Adrenal gland (tissue), 12 donors: ENCODE results near the gene ADAM19. TPM values are rescaled to one million over a fixed set of nuclear protein-coding genes. Genes with fewer than 3 reads are reported as not detected.

Source experiments
- DNase-seq, 7 donors: peaks; one replicate each; pipeline ENCODE4 v3.0.0-alpha.2; 2019 to 2020
- H3K27ac ChIP-seq, 5 donors: fragments of 200-600 bp; sonication (generic) in 4 of 5; 1 replicate in 3 of 5; 2 replicates in 2 of 5; pipeline versions ENCODE4 v1.5.1 to v1.8.0; 2016 to 2020; ENCODE audit warnings: mild to moderate bottlenecking in 1 of 5
- H3K27me3 ChIP-seq: fragments of 200-600 bp; 2 replicates; pipeline ENCODE4 v1.8.0; 2021
- H3K36me3 ChIP-seq, 2 donors: fragments of 200-600 bp; replicated peaks in 1 of 2; 1 replicate in 1 of 2; 2 replicates in 1 of 2; pipeline versions ENCODE4 v1.5.1 to v1.8.0; 2018 to 2022
- H3K4me1 ChIP-seq, 2 donors: fragments of 200-600 bp; replicated peaks in 1 of 2; 1 replicate in 1 of 2; 2 replicates in 1 of 2; pipeline versions ENCODE4 v1.5.1 to v1.8.0; 2018 to 2021
- H3K4me3 ChIP-seq, 4 donors: fragments of 200-600 bp; sonication (generic) in 3 of 4; one replicate each; pipeline ENCODE4 v1.5.1; 2016 to 2018
- H3K9me3 ChIP-seq, 3 donors: fragments of 200-600 bp; sonication (generic) in 1 of 3; replicated peaks in 1 of 3; 1 replicate in 2 of 3; 2 replicates in 1 of 3; pipeline versions ENCODE4 v1.5.1 to v1.8.0; 2016 to 2021
- CTCF ChIP-seq, 6 experiments: fragments of 450-650 bp in 4 of 6; fragments of 200-600 bp in 2 of 6; sonication (generic) in 1 of 6; IDR thresholded peaks; 1 replicate in 5 of 6; 2 replicates in 1 of 6; pipeline versions ENCODE4 v1.5.1 to v1.8.0; 2016 to 2021; ENCODE audit warnings: antibody characterized with exemption in 6 of 6, mild to moderate bottlenecking in 2 of 6, moderate library complexity in 1 of 6
- POLR2A ChIP-seq, 2 donors: fragments of 450-650 bp; IDR thresholded peaks; one replicate each; pipeline ENCODE4 v1.6.1; 2017; ENCODE audit warnings: antibody characterized with exemption in 2 of 2, mild to moderate bottlenecking in 2 of 2, moderate library complexity in 1 of 2
- WGBS, 4 donors: extraction: QIAGEN DNeasy Blood & Tissue Kit in 2 of 4; methylation state at CpG; one replicate each; pipeline versions ENCODE4 v1.1.5 to v1.1.7; 2013 to 2017; 5-methylcytosine and 5-hydroxymethylcytosine counted together
- intact Hi-C, 2 donors: fragments of 100-400 bp; cut with DNase I; formaldehyde crosslinking; loops; one replicate each; pipeline versions ENCODE4 v1.14.1 to v1.15.0; 2022 to 2023
- polyA plus RNA-seq, 3 donors: library from polyadenylated mRNA; stranded (reverse); fragments of 200-250 nt in 2 of 3; fragments of 350-450 nt in 1 of 3; fragmentation: Illumina TruSeq in 1 of 3; extraction: RNeasy Lipid Tissue Mini Kit (QIAGEN cat#74804) in 1 of 3; gene quantifications; one replicate each; pipeline ENCODE4 v1.2.3, GENCODE V29; 2013 to 2014
- total RNA-seq, 9 donors: library from RNA; depleted of rRNA in 4 of 9; stranded (reverse); fragments of >200 nt in 4 of 9; fragments of 120-200 nt in 1 of 9; fragmentation: NEBNext Ultra II Directional in 1 of 9; extraction: Animal tissue kit (Norgen Biotek cat#: 25700) in 1 of 9; gene quantifications; one replicate each; pipeline versions ENCODE4 v1.1.0 to v1.2.4, GENCODE V29; 2013 to 2023
- donor health status: healthy with polysubstance abuse.
- donor health status: Bipolar disorder and iron deficiency.
- donor health status: DM: yes; HTN: yes; CAD: no.
- donor health status: DM: no; HTN: no; CAD: no.
- donor health status: DM: no; HTN: no; CAD: no.
- donor health status: DM: yes; HTN: yes; CAD: no.

ADAM19 gene
- total and polyA plus RNA-seq, 12 donors: 2.2 to 15.1 (median 4.7) TPM

GRCh38 chr5:157514974-157515373 is 60.6 kb downstream of the ADAM19 start:
- Histone ChIP-seq H3K36me3 (no peaks in the 10 kb centered on the region), H3K27me3 (no peaks in the 10 kb centered on the region), H3K4me1 (peaks cover 26 to 54% of the 10 kb centered on the region in 2 donors), H3K27ac (peak overlapping the region in 1 of 5 donors; percentile 22), H3K4me3 (no peak overlapping the region), H3K9me3 (no peaks in the 10 kb centered on the region)
- TF ChIP-seq POLR2A (IDR thresholded peaks at IDR 0.05): no peak
- no peak for TF ChIP-seq CTCF (IDR thresholded peaks at IDR 0.05)
- intact Hi-C loops: no loop called here
- 92 to 100% (median 97%) methylated on average over 2 of the region's 2 CpGs for WGBS, 4 donors
- no peak for DNase-seq

- no peak for DNase-seq
- Histone ChIP-seq H3K27ac (peak overlapping the region in 1 of 5 donors; percentile 81), H3K4me1 (peaks cover 26 to 54% of the 10 kb centered on the region in 2 donors), H3K9me3 (no peaks in the 10 kb centered on the region), H3K27me3 (no peaks in the 10 kb centered on the region), H3K36me3 (no peaks in the 10 kb centered on the region), H3K4me3 (no peak overlapping the region)
- TF ChIP-seq CTCF (IDR thresholded peaks at IDR 0.05) (no peak), POLR2A (IDR thresholded peaks at IDR 0.05) (no peak)
- WGBS, 4 donors: 85 to 90% (median 87%) methylated on average over 8 of the region's 8 CpGs
- intact Hi-C loops: no loop called here
These were observed 62.4 kb downstream of the ADAM19 start for GRCh38 chr5:157513182-157513581.

GRCh38 chr5:157511651-157512644 is 63.6 kb downstream of the ADAM19 start:
- no peak overlapping the region for H3K4me3 ChIP-seq
- H3K36me3 ChIP-seq: no peaks in the 10 kb centered on the region
- no peaks in the 10 kb centered on the region for H3K27me3 ChIP-seq
- intact Hi-C loops: no loop called here
- WGBS, 4 donors: 20 to 27% (median 22%) methylated on average over 9 of the region's 9 CpGs
- no peak for TF ChIP-seq CTCF (IDR thresholded peaks at IDR 0.05)
- peak in 1 of 2 donors; percentile 60 for TF ChIP-seq POLR2A (IDR thresholded peaks at IDR 0.05)
- no peaks in the 10 kb centered on the region for H3K9me3 ChIP-seq
- DNase-seq: peak; percentile 90 to 98 (median 97)
- H3K4me1 ChIP-seq: peaks cover 22 to 55% of the 10 kb centered on the region in 2 donors
- H3K27ac ChIP-seq: peak overlapping the region in 4 of 5 donors; percentile 7 to 90 (median 77)

- TF ChIP-seq CTCF (IDR thresholded peaks at IDR 0.05) (no peak), POLR2A (IDR thresholded peaks at IDR 0.05) (no peak)
- Histone ChIP-seq H3K27ac (peak overlapping the region in 2 of 5 donors; percentile 81 to 90), H3K9me3 (no peaks in the 10 kb centered on the region), H3K36me3 (no peaks in the 10 kb centered on the region), H3K4me3 (no peak overlapping the region), H3K4me1 (peaks cover 10 to 42% of the 10 kb centered on the region in 2 donors), H3K27me3 (no peaks in the 10 kb centered on the region)
- no peak for DNase-seq
- WGBS, 4 donors: 87 to 94% (median 91%) methylated on average over 5 of the region's 5 CpGs
- intact Hi-C loops: no loop called here
These were observed 64.9 kb downstream of the ADAM19 start for GRCh38 chr5:157510682-157511081.
